ENCODE results near the gene UGDH. TPM values are rescaled to one million over a fixed set of nuclear protein-coding genes. Genes with fewer than 3 reads are reported as not detected.
"Not testable (repeated sequence)": the region's sequence is repeated elsewhere in the genome, so short reads cannot be mapped to it uniquely, and the experiment has no call there.

Gene UGDH
- total RNA-seq, 2 experiments from 2014 or later, result 17.5 to 18.2 TPM

GRCh38 chr4:39467464-39467863 lies 59.8 kb downstream of the UGDH start:
- Mint-ChIP-seq H3K27me3 (no peaks in the 10 kb centered on the region), H3K4me3 (no peak overlapping the region), H3K36me3 (peaks cover 5% of the 10 kb centered on the region), H3K9me3 (no peaks in the 10 kb centered on the region), H3K4me1 (peaks cover 9% of the 10 kb centered on the region), H3K27ac (no peak overlapping the region)
- POLR2A ChIA-PET, result no interaction called here
- no peak for ATAC-seq (ENCODE audit: low read depth)
- DNase-seq, result no peak

- peaks cover 9% of the 10 kb centered on the region for H3K4me1 Mint-ChIP-seq
- POLR2A ChIA-PET, result interaction anchor here (0.6 to 0.7 kb wide), 2 partner anchors 167 to 927 kb away, joined by 3 read pairs; no protein-coding TSS in a partner anchor
- no peaks in the 10 kb centered on the region for H3K27me3 Mint-ChIP-seq
- peaks cover 5% of the 10 kb centered on the region for H3K36me3 Mint-ChIP-seq
- no peak overlapping the region for H3K27ac Mint-ChIP-seq
- H3K9me3 Mint-ChIP-seq, result no peaks in the 10 kb centered on the region
- ATAC-seq (ENCODE audit: low read depth) (no peak), DNase-seq (no peak)
- no peak overlapping the region for H3K4me3 Mint-ChIP-seq
Observed at GRCh38 chr4:39466747-39467146, 60.5 kb downstream of the UGDH start.

GRCh38 chr4:39464886-39465501 lies 62.2 kb downstream of the UGDH start:
- Mint-ChIP-seq H3K36me3 (peaks cover 5% of the 10 kb centered on the region), H3K4me1 (peaks cover 21% of the 10 kb centered on the region), H3K9me3 (no peaks in the 10 kb centered on the region), H3K27ac (peak overlapping the region; percentile 58), H3K27me3 (no peaks in the 10 kb centered on the region), H3K4me3 (no peak overlapping the region)
- POLR2A ChIA-PET, result no interaction called here
- DNase-seq (no peak), ATAC-seq (ENCODE audit: low read depth) (peak; percentile 54)

GRCh38 chr4:39458505-39459300 lies 68.5 kb downstream of the UGDH start, which contains the start of the genes LIAS and RPL9:
LIAS (plus strand) TSS chr4:39459056; CDS start chr4:39459118, 62 bp downstream.
RPL9 (minus strand) TSS chr4:39458922; CDS start chr4:39458439, 483 bp downstream.
- Mint-ChIP-seq H3K27ac (peak within 1 kb of the TSS; percentile 97), H3K4me1 (peaks cover 41% of the 10 kb centered on the region), H3K9me3 (no peaks in the 10 kb centered on the region), H3K4me3 (peak within 1 kb of the TSS; percentile 95), H3K36me3 (peaks cover 29% of the 10 kb centered on the region), H3K27me3 (no peaks in the 10 kb centered on the region)
- peak; percentile 89 for ATAC-seq (ENCODE audit: low read depth)
- DNase-seq, result peak; percentile 90
- POLR2A ChIA-PET, result interaction anchor here (0.6 to 2.8 kb wide), 11 partner anchors 10 to 600 kb away, joined by 3 to 21 read pairs (median 6); partner anchors contain the start of genes RFC1, SMIM14, UBE2K and UGDH

GRCh38 chr4:39458161-39458504 lies 69.1 kb downstream of the UGDH start:
- ATAC-seq (ENCODE audit: low read depth); H3K27me3 Mint-ChIP-seq; H3K9me3 Mint-ChIP-seq; DNase-seq: not testable (repeated sequence)
- Mint-ChIP-seq H3K4me1 (peaks cover 41% of the 10 kb centered on the region), H3K36me3 (peaks cover 34% of the 10 kb centered on the region), H3K4me3 (peak overlapping the region; percentile 95), H3K27ac (peak overlapping the region; percentile 97)
- POLR2A ChIA-PET, result interaction anchor here (0.6 to 2.8 kb wide), 9 partner anchors 10 to 518 kb away, joined by 3 to 21 read pairs (median 8); partner anchors contain the start of genes RFC1, SMIM14, UBE2K and UGDH

- no peaks in the 10 kb centered on the region for H3K9me3 Mint-ChIP-seq
- ATAC-seq (ENCODE audit: low read depth) (no peak), DNase-seq (no peak)
- H3K27ac Mint-ChIP-seq, result peak overlapping the region; percentile 97
- POLR2A ChIA-PET, result interaction anchor here (0.6 to 2.8 kb wide), 5 partner anchors 12 to 569 kb away, joined by 3 to 16 read pairs (median 3); partner anchors contain the start of gene SMIM14
- H3K4me1 Mint-ChIP-seq, result peaks cover 44% of the 10 kb centered on the region
- H3K36me3 Mint-ChIP-seq, result peaks cover 42% of the 10 kb centered on the region
- H3K4me3 Mint-ChIP-seq, result peak overlapping the region; percentile 95
- H3K27me3 Mint-ChIP-seq, result no peaks in the 10 kb centered on the region
Observed at GRCh38 chr4:39456946-39457763, 70.1 kb downstream of the UGDH start.

GRCh38 chr4:39455486-39455885 lies 71.8 kb downstream of the UGDH start:
- peaks cover 42% of the 10 kb centered on the region for H3K4me1 Mint-ChIP-seq

GRCh38 chr4:39453738-39454137 lies 73.5 kb downstream of the UGDH start:
- Mint-ChIP-seq H3K27me3 (no peaks in the 10 kb centered on the region), H3K27ac (no peak overlapping the region), H3K4me1 (peaks cover 37% of the 10 kb centered on the region), H3K4me3 (no peak overlapping the region), H3K9me3 (no peaks in the 10 kb centered on the region), H3K36me3 (peaks cover 58% of the 10 kb centered on the region)
- no peak for DNase-seq
- POLR2A ChIA-PET, result interaction anchor here (0.6 kb wide), 1 partner anchor 100 kb away, joined by 9 read pairs; no protein-coding TSS in a partner anchor
- ATAC-seq (ENCODE audit: low read depth), result no peak

More at GRCh38 chr4:39455486-39455885, 71.8 kb downstream of the UGDH start:
- H3K36me3 Mint-ChIP-seq, result peaks cover 54% of the 10 kb centered on the region
- ATAC-seq (ENCODE audit: low read depth) (no peak), DNase-seq (no peak)
- H3K4me3 Mint-ChIP-seq, result no peak overlapping the region
- H3K27me3 Mint-ChIP-seq, result no peaks in the 10 kb centered on the region
- POLR2A ChIA-PET, result interaction anchor here (0.6 kb wide), 1 partner anchor 102 kb away, joined by 3 read pairs; no protein-coding TSS in a partner anchor
- H3K27ac Mint-ChIP-seq, result no peak overlapping the region
- H3K9me3 Mint-ChIP-seq, result no peaks in the 10 kb centered on the region

GRCh38 chr4:39452860-39453587 lies 74.2 kb downstream of the UGDH start:
- POLR2A ChIA-PET, result interaction anchor here (0.6 kb wide), 1 partner anchor 100 kb away, joined by 9 read pairs; no protein-coding TSS in a partner anchor

GRCh38 chr4:39452153-39452859 lies 74.9 kb downstream of the UGDH start:
- Mint-ChIP-seq H3K36me3 (peaks cover 53% of the 10 kb centered on the region), H3K27me3 (no peaks in the 10 kb centered on the region), H3K9me3 (no peaks in the 10 kb centered on the region), H3K27ac (no peak overlapping the region), H3K4me1 (peaks cover 34% of the 10 kb centered on the region), H3K4me3 (no peak overlapping the region)
- ATAC-seq (ENCODE audit: low read depth) (no peak), DNase-seq (no peak)
- POLR2A ChIA-PET, result interaction anchor here (1.0 kb wide), 1 partner anchor 87 kb away, joined by 4 read pairs; no protein-coding TSS in a partner anchor

More at GRCh38 chr4:39452860-39453587, 74.2 kb downstream of the UGDH start:
- Mint-ChIP-seq H3K9me3 (no peaks in the 10 kb centered on the region), H3K4me1 (peaks cover 37% of the 10 kb centered on the region), H3K36me3 (peaks cover 58% of the 10 kb centered on the region), H3K27me3 (no peaks in the 10 kb centered on the region), H3K27ac (no peak overlapping the region), H3K4me3 (no peak overlapping the region)
- DNase-seq (no peak), ATAC-seq (ENCODE audit: low read depth) (no peak)

GRCh38 chr4:39451423-39452023 lies 75.7 kb downstream of the UGDH start:
- Mint-ChIP-seq H3K36me3 (peaks cover 45% of the 10 kb centered on the region), H3K4me1 (peaks cover 28% of the 10 kb centered on the region), H3K4me3 (no peak overlapping the region), H3K27me3 (no peaks in the 10 kb centered on the region), H3K27ac (no peak overlapping the region), H3K9me3 (no peaks in the 10 kb centered on the region)
- ATAC-seq (ENCODE audit: low read depth) (no peak), DNase-seq (no peak)
- POLR2A ChIA-PET, result interaction anchor here (0.7 to 1.0 kb wide), 2 partner anchors 86 to 343 kb away, joined by 3 to 4 read pairs; no protein-coding TSS in a partner anchor
